Small intestine (tissue), 7 donors: ENCODE results near the gene ZSWIM4. TPM values are rescaled to one million over a fixed set of nuclear protein-coding genes. Genes with fewer than 3 reads are reported as not detected.

Source experiments
- DNase-seq, 2 donors: peaks; one replicate each; pipeline versions ENCODE4 v3.0.0 to v3.0.0-alpha.2; 2013
- FAIRE-seq: peaks from 2 replicates; lab custom pipeline; 2012; peaks lifted over from hg19 to GRCh38; lab: Jason Lieb, UNC
- H3K27ac ChIP-seq, 3 donors: one replicate each; pipeline ENCODE4 v1.5.1; 2013; ENCODE audit warnings: low read length in 2 of 3, mild to moderate bottlenecking in 2 of 3, control low read depth in 1 of 3, inconsistent platforms in 1 of 3, low read depth in 1 of 3, moderate library complexity in 1 of 3
- H3K27me3 ChIP-seq, 3 donors: one replicate each; pipeline ENCODE4 v1.6.1; 2013; ENCODE audit warnings: low read length in 3 of 3, inconsistent platforms in 1 of 3; ENCODE audit not compliant: control insufficient read depth in 3 of 3, insufficient read depth in 3 of 3
- H3K36me3 ChIP-seq, 3 donors: one replicate each; pipeline ENCODE4 v1.6.1; 2013; ENCODE audit warnings: low read length in 3 of 3, inconsistent platforms in 1 of 3, low read depth in 1 of 3, mild to moderate bottlenecking in 1 of 3, moderate library complexity in 1 of 3; ENCODE audit not compliant: control insufficient read depth in 3 of 3, insufficient read depth in 2 of 3
- H3K4me1 ChIP-seq, 3 donors: one replicate each; pipeline ENCODE4 v1.6.1; 2013; ENCODE audit warnings: low read length in 2 of 3, inconsistent platforms in 1 of 3, low read depth in 1 of 3, mild to moderate bottlenecking in 1 of 3, moderate library complexity in 1 of 3; ENCODE audit not compliant: control insufficient read depth in 3 of 3, insufficient read depth in 2 of 3
- H3K4me3 ChIP-seq, 3 donors: one replicate each; pipeline ENCODE4 v1.5.1; 2013; ENCODE audit warnings: low read length in 3 of 3, control low read depth in 1 of 3, inconsistent platforms in 1 of 3, low read depth in 1 of 3, mild to moderate bottlenecking in 1 of 3, moderate library complexity in 1 of 3
- H3K9me3 ChIP-seq, 2 donors: one replicate each; pipeline ENCODE4 v1.6.1; 2013; ENCODE audit warnings: low read depth in 1 of 2, low read length in 1 of 2; ENCODE audit not compliant: control insufficient read depth in 2 of 2, insufficient read depth in 1 of 2
- WGBS, 3 donors: extraction: QIAGEN DNeasy Blood & Tissue Kit; methylation state at CpG; one replicate each; pipeline ENCODE4 v1.1.7; 2013; 5-methylcytosine and 5-hydroxymethylcytosine counted together
- polyA plus RNA-seq, 4 donors: library from polyadenylated mRNA; stranded (reverse) in 3 of 4; unstranded in 1 of 4; fragments of 200-250 nt in 3 of 4; fragments of 120-200 nt in 1 of 4; gene quantifications; one replicate each; pipeline versions ENCODE4 v1.2.1 to v1.2.3, GENCODE V29; 2013
- donor health status: healthy with polysubstance abuse.
- donor health status: control.
- donor health status: control.
- donor health status: Bipolar disorder and iron deficiency.
- donor health status: healthy.

The ZSWIM4 gene
- polyA plus RNA-seq, 4 donors: 0.45 to 4.0 (median 1.8) TPM

DNA sequence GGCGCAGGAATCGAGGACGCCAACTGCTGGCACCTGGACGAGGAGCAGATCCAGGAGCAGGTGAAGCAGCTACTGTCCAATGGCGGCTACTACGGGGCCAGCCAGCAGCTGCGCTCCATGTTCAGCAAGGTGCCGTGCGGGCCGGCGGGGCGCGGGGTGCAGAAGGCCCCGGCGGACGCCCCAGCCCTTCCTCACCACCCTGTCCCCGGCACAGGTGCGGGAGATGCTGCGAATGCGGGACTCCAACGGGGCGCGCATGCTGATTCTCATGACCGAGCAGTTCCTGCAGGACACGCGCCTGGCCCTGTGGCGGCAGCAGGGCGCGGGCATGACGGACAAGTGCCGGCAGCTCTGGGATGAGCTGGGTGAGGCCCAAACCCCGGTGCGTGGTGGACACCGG lies 13.6 kb downstream of the ZSWIM4 start:
- H3K27me3 ChIP-seq: no peaks in the 10 kb centered on the region
- H3K4me3 ChIP-seq: no peak overlapping the region
- WGBS, 3 donors: 96 to 97% (median 97%) methylated on average over 27 to 34 of the region's 34 CpGs
- DNase-seq: no peak
- FAIRE-seq: no peak
- H3K4me1 ChIP-seq: no peaks in the 10 kb centered on the region
- H3K27ac ChIP-seq: no peak overlapping the region
- H3K9me3 ChIP-seq: no peaks in the 10 kb centered on the region
- peaks cover 0 to 48% (median 2%) of the 10 kb centered on the region in 3 donors for H3K36me3 ChIP-seq

GRCh38 chr19:13812544-13812943 lies 17.3 kb downstream of the ZSWIM4 start:
- no peaks in the 10 kb centered on the region for H3K27me3 ChIP-seq
- FAIRE-seq (no peak), DNase-seq (no peak)
- peaks cover 0 to 9% (median 3%) of the 10 kb centered on the region in 3 donors for H3K4me1 ChIP-seq
- WGBS, 3 donors: 87 to 95% (median 92%) methylated on average over 11 of the region's 11 CpGs
- H3K4me3 ChIP-seq: no peak overlapping the region
- H3K27ac ChIP-seq: no peak overlapping the region
- H3K9me3 ChIP-seq: no peaks in the 10 kb centered on the region
- peaks cover 0 to 62% (median 2%) of the 10 kb centered on the region in 3 donors for H3K36me3 ChIP-seq

DNA sequence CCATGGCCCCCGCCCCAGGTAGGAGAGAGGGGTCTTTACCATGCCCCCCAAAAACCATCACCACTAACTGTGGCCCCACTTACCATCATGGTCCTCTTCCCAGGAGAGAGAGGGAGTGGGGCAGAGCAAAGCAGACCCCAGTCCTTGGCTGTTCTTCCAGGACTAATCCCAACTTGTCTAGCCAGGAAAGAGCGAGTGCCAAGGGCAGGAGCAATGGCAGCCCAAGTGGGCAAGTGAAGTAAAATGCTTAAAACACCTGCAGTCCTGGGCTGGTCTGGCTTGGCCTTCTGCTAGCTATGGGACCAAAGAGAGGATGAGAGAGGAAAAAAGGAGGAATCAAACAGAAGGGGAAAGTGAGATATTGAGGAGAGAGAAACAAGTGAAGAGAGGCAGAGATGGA lies 17.9 kb downstream of the ZSWIM4 start:
- no peak overlapping the region for H3K27ac ChIP-seq
- H3K4me3 ChIP-seq: no peak overlapping the region
- FAIRE-seq (no peak), DNase-seq (no peak)
- H3K36me3 ChIP-seq: peaks cover 0 to 64% (median 2%) of the 10 kb centered on the region in 3 donors
- H3K4me1 ChIP-seq: peaks cover 0 to 12% (median 3%) of the 10 kb centered on the region in 3 donors
- no peaks in the 10 kb centered on the region for H3K9me3 ChIP-seq
- no peaks in the 10 kb centered on the region for H3K27me3 ChIP-seq
- 94 to 98% (median 97%) methylated on average over 2 of the region's 2 CpGs for WGBS, 3 donors

GRCh38 chr19:13814550-13814949 lies 19.3 kb downstream of the ZSWIM4 start:
- FAIRE-seq (no peak), DNase-seq (no peak)
- Histone ChIP-seq H3K4me1 (peaks cover 0 to 15% (median 3%) of the 10 kb centered on the region in 3 donors), H3K36me3 (peaks cover 0 to 51% (median 2%) of the 10 kb centered on the region in 3 donors), H3K4me3 (no peak overlapping the region), H3K9me3 (no peaks in the 10 kb centered on the region), H3K27ac (no peak overlapping the region), H3K27me3 (no peaks in the 10 kb centered on the region)
- 85 to 94% (median 91%) methylated on average over 20 to 21 of the region's 21 CpGs for WGBS, 3 donors

DNA sequence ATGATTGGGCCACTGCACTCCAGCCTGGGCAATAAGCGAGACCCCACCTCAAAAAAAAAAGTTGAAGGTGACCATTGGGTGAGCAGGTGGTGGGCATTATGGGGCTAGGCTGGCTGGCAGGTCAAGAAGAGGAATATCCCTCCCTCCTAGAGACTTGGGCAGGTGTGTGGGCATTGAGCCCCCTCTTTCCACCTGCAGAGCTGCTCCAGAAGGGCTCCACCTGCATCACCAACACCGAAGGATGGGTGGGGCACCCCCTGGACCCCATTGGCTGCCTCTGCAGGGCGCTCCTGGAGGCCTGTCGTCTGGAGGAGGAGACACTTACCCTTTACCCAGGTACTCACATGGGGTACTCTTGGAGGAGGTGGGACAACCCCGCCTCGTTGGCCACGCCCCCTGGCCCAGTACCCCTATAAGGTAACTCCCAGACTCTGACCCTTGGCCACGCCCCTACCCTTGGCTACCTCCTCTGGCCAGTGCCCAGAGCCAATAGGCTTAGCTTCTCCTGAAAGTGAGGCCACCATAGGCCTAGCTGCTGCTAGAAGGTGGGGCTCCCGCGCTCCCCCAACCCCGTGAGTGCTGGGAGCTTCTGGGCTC lies 21.9 kb downstream of the ZSWIM4 start:
- no peaks in the 10 kb centered on the region for H3K27me3 ChIP-seq
- H3K4me1 ChIP-seq: peaks cover 0 to 15% (median 3%) of the 10 kb centered on the region in 3 donors
- H3K36me3 ChIP-seq: peaks cover 0 to 44% (median 0%) of the 10 kb centered on the region in 3 donors
- no peak for FAIRE-seq
- DNase-seq: peak; percentile 83 to 95
- WGBS, 3 donors: 25 to 59% (median 36%) methylated on average over 11 of the region's 11 CpGs
- peak overlapping the region; percentile 4 to 99 (median 88) for H3K27ac ChIP-seq
- no peaks in the 10 kb centered on the region for H3K9me3 ChIP-seq
- peak overlapping the region in 2 of 3 donors; percentile 39 to 72 for H3K4me3 ChIP-seq

DNA sequence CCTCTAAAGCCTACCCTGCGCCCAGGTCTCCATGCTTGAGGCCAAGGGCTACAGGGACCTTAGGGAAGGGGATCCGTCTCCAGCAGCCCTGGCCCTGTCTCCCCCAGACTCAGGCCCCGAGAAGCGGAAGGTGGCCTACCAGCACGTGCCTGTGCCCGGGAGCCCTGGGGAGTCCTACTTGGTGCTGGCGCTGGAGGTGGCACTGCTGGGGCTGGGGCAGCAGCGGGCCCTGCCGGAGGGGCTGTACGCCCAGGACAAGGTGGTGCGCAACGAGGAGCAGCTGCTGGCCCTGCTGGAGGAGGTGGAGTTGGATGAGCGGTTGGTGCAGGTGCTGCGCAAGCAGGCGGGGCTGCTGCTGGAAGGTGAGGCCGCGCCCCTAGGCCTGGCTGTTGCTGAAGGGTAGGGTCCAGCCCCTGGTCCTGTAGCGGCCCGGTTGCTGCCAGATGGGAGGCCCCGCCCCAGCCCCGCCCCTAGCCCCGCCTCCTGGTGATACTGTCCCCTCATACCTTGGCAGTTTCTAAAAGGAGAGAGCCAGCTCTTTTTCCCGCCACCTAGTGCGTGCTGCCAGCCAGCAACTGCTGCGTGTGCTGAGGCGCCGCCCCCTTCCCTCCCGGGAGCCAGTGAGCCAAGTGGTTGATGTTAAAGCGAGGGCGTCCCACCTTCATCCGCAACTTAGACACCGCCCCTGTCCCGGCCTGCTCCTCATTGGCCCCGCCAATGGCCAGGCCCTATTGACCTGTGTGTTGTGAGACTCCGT lies 22.6 kb downstream of the ZSWIM4 start:
- peak; percentile 94 to 95 for DNase-seq
- Histone ChIP-seq H3K4me3 (peak overlapping the region in 2 of 3 donors; percentile 39 to 72), H3K36me3 (peaks cover 0 to 43% (median 0%) of the 10 kb centered on the region in 3 donors), H3K27me3 (no peaks in the 10 kb centered on the region), H3K9me3 (no peaks in the 10 kb centered on the region), H3K4me1 (peaks cover 0 to 15% (median 3%) of the 10 kb centered on the region in 3 donors), H3K27ac (peak overlapping the region; percentile 4 to 99 (median 88))
- no peak for FAIRE-seq
- WGBS, 3 donors: 10 to 48% (median 30%) methylated on average over 27 to 35 of the region's 35 CpGs

DNA sequence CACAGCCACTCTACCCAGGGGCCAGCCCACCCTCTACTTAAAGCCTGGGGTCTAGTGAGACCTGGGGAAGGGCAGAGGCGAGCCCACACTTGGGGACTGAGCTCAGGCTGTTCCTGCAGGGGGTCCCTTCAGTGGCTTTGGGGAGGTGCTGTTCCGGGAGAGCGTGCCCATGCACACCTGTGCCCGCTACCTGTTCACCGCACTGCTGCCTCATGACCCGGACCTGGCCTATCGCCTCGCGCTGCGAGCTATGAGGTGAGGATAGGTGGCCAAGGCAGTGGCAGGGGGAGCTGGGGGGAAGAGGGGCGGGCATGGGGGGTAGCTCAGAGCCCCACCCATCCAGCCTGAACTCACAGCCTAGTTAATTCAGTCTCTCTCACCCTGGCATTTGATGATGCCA lies 24.0 kb downstream of the ZSWIM4 start:
- FAIRE-seq: no peak
- no peaks in the 10 kb centered on the region for H3K9me3 ChIP-seq
- no peak for DNase-seq
- no peaks in the 10 kb centered on the region for H3K27me3 ChIP-seq
- H3K4me1 ChIP-seq: peaks cover 0 to 15% (median 3%) of the 10 kb centered on the region in 3 donors
- WGBS, 3 donors: 92 to 97% (median 97%) methylated on average over 11 of the region's 11 CpGs
- H3K27ac ChIP-seq: no peak overlapping the region
- peaks cover 0 to 43% (median 0%) of the 10 kb centered on the region in 3 donors for H3K36me3 ChIP-seq
- no peak overlapping the region for H3K4me3 ChIP-seq

GRCh38 chr19:13821292-13821691 lies 26.0 kb downstream of the ZSWIM4 start:
- DNase-seq (no peak), FAIRE-seq (no peak)
- Histone ChIP-seq H3K4me3 (no peak overlapping the region), H3K9me3 (no peaks in the 10 kb centered on the region), H3K27ac (no peak overlapping the region), H3K4me1 (peaks cover 0 to 15% (median 3%) of the 10 kb centered on the region in 3 donors), H3K36me3 (peaks cover 0 to 45% (median 0%) of the 10 kb centered on the region in 3 donors), H3K27me3 (no peaks in the 10 kb centered on the region)
- WGBS, 3 donors: 90 to 100% (median 97%) methylated on average over 2 of the region's 2 CpGs
